IMR-90 (cell line): ENCODE results near the gene NPLOC4. TPM values are rescaled to one million over a fixed set of nuclear protein-coding genes. Genes with fewer than 3 reads are reported as not detected.

Experiments used
- ATAC-seq: fragments of 200-7000 bp; cut with Tn5 transposase; 2 replicates; pipeline ENCODE4 v1.9.1; 2020; ENCODE audit warnings: low read depth, mild to moderate bottlenecking, moderate library complexity
- BruUV-seq: library from RNA; stranded (reverse); fragments of 400-500 nt; replicated peaks from 2 replicates; lab custom pipeline; 2021; lab: Mats Ljungman, UMichigan
- CTCF ChIA-PET: fragments of 300-600 bp; formaldehyde crosslinking; extraction: SDS; loops from one replicate; lab custom pipeline; 2021; ENCODE audit warnings: antibody characterized with exemption; lab: Yijun Ruan, JAX
- POLR2A ChIA-PET: fragments of 300-600 bp; sonication (Branson Sonifier 250); formaldehyde crosslinking; loops from one replicate; lab custom pipeline; 2022; ENCODE audit warnings: antibody characterized with exemption; ENCODE audit not compliant: unreplicated experiment; lab: Charles Lee
- DNase-seq: peaks from one replicate; pipeline ENCODE4 v3.0.0; 2013
- H2AFZ ChIP-seq: replicated peaks from 2 replicates; pipeline ENCODE3; 2013; ENCODE audit warnings: low read length, mild to moderate bottlenecking; ENCODE audit not compliant: poor library complexity
- H2AK5ac ChIP-seq: 2 replicates; pipeline ENCODE4 v1.6.1; 2013; ENCODE audit warnings: low read depth, low read length, inconsistent platforms
- H2AK9ac ChIP-seq: replicated peaks from 2 replicates; pipeline ENCODE3; 2013; ENCODE audit warnings: mild to moderate bottlenecking, low read depth, low read length, moderate library complexity; ENCODE audit not compliant: poor library complexity
- H2BK120ac ChIP-seq: 2 replicates; pipeline ENCODE4 v1.6.1; 2013; ENCODE audit warnings: low read depth, low read length, inconsistent platforms
- H2BK15ac ChIP-seq: 3 replicates; pipeline ENCODE4 v1.6.1; 2013; ENCODE audit warnings: low read depth, low read length, inconsistent platforms
- H2BK20ac ChIP-seq: 2 replicates; pipeline ENCODE4 v1.6.1; 2013; ENCODE audit warnings: low read depth, mild to moderate bottlenecking, inconsistent platforms, low read length, moderate library complexity
- H2BK5ac ChIP-seq: 2 replicates; pipeline ENCODE4 v1.6.1; 2013; ENCODE audit warnings: mild to moderate bottlenecking, low read depth, low read length, inconsistent platforms; ENCODE audit not compliant: poor library complexity, severe bottlenecking
- H3K14ac ChIP-seq: replicated peaks from 2 replicates; pipeline ENCODE4 v1.6.1; 2013; ENCODE audit warnings: low read depth, low read length, inconsistent platforms
- H3K18ac ChIP-seq: 2 replicates; pipeline ENCODE4 v1.6.1; 2013; ENCODE audit warnings: low read depth, low read length, control low read depth
- H3K23ac ChIP-seq: 2 replicates; pipeline ENCODE4 v1.6.1; 2013; ENCODE audit warnings: low read depth, low read length, inconsistent platforms
- H3K27ac ChIP-seq: 2 replicates; pipeline ENCODE4 v1.5.1; 2013; ENCODE audit warnings: mild to moderate bottlenecking, control low read depth, low read length; ENCODE audit not compliant: insufficient read depth
- H3K27me3 ChIP-seq: 2 replicates; pipeline ENCODE4 v1.6.1; 2013; ENCODE audit warnings: low read length; ENCODE audit not compliant: control insufficient read depth, insufficient read depth
- H3K36me3 ChIP-seq: 2 replicates; pipeline ENCODE4 v1.6.1; 2013; ENCODE audit warnings: low read length, mixed read lengths; ENCODE audit not compliant: control insufficient read depth, insufficient read depth
- H3K4ac ChIP-seq: 2 replicates; pipeline ENCODE4 v1.6.1; 2013; ENCODE audit warnings: low read depth, low read length, inconsistent platforms
- H3K4me1 ChIP-seq: 2 replicates; pipeline ENCODE4 v1.6.1; 2013; ENCODE audit warnings: low read length, mixed read lengths; ENCODE audit not compliant: control insufficient read depth, insufficient read depth
- H3K4me2 ChIP-seq: 2 replicates; pipeline ENCODE4 v1.6.1; 2013; ENCODE audit warnings: low read depth, mild to moderate bottlenecking, control low read depth, low read length, moderate library complexity
- H3K4me3 ChIP-seq: 2 replicates; pipeline ENCODE4 v1.5.1; 2013; ENCODE audit warnings: low read depth, mild to moderate bottlenecking, control low read depth, low read length, moderate library complexity; ENCODE audit not compliant: insufficient read depth
- H3K56ac ChIP-seq: 2 replicates; pipeline ENCODE4 v1.6.1; 2013; ENCODE audit warnings: low read length, inconsistent platforms; ENCODE audit not compliant: insufficient read depth; ENCODE audit errors: extremely low read depth
- H3K79me1 ChIP-seq, 2 experiments: 2 replicates each; pipeline ENCODE4 v1.6.1; 2013; ENCODE audit warnings: low read length in 2 of 2, inconsistent platforms in 1 of 2, low read depth in 1 of 2
- H3K9ac ChIP-seq: 2 replicates; pipeline ENCODE4 v1.6.1; 2013; ENCODE audit warnings: low read depth, low read length, control low read depth
- H3K9me1 ChIP-seq: 2 replicates; pipeline ENCODE4 v1.6.1; 2013; ENCODE audit warnings: low read length, inconsistent platforms; ENCODE audit not compliant: insufficient read depth
- H3K9me3 ChIP-seq: 2 replicates; pipeline ENCODE4 v1.6.1; 2013; ENCODE audit warnings: low read length; ENCODE audit not compliant: control insufficient read depth, insufficient read depth
- H4K20me1 ChIP-seq: 2 replicates; pipeline ENCODE4 v1.6.1; 2013; ENCODE audit warnings: low read length, inconsistent platforms; ENCODE audit not compliant: insufficient read depth
- H4K5ac ChIP-seq: 2 replicates; pipeline ENCODE4 v1.6.1; 2013; ENCODE audit warnings: mild to moderate bottlenecking, low read depth, low read length, control low read depth
- H4K8ac ChIP-seq, 2 experiments: 2 replicates each; pipeline ENCODE4 v1.6.1; 2013; ENCODE audit warnings: low read depth in 2 of 2, low read length in 2 of 2, control low read depth in 1 of 2, inconsistent platforms in 1 of 2
- H4K91ac ChIP-seq: 2 replicates; pipeline ENCODE4 v1.6.1; 2013; ENCODE audit warnings: low read depth, low read length, inconsistent platforms; ENCODE audit not compliant: insufficient read depth
- BHLHE40 ChIP-seq: fragments of 150-350 bp; IDR thresholded peaks from 2 replicates; pipeline ENCODE4 v1.6.1; 2016; ENCODE audit warnings: mild to moderate bottlenecking, low read depth, low read length
- CEBPB ChIP-seq: IDR thresholded peaks from 2 replicates; pipeline ENCODE4 v1.6.1; 2012; ENCODE audit warnings: low read depth, low read length, improper control_type of control experiment
- CTCF ChIP-seq: conservative IDR thresholded peaks from 2 replicates; pipeline ENCODE4 v1.5.1; 2012; ENCODE audit warnings: mild to moderate bottlenecking, low read depth, low read length, improper control_type of control experiment
- FOS ChIP-seq: fragments of 150-350 bp; IDR thresholded peaks from 2 replicates; pipeline ENCODE4 v1.6.1; 2016; ENCODE audit warnings: low read depth, low read length
- MAZ ChIP-seq: IDR thresholded peaks from 2 replicates; pipeline ENCODE4 v1.6.1; 2012; ENCODE audit warnings: low read depth, mild to moderate bottlenecking, low read length, improper control_type of control experiment, moderate library complexity, borderline replicate concordance
- MXI1 ChIP-seq: IDR thresholded peaks from 2 replicates; pipeline ENCODE4 v1.6.1; 2012; ENCODE audit warnings: low read depth, mild to moderate bottlenecking, low read length, moderate library complexity, borderline replicate concordance
- RAD21 ChIP-seq: IDR thresholded peaks from 2 replicates; pipeline ENCODE4 v1.6.1; 2012; ENCODE audit warnings: low read length, improper control_type of control experiment
- RCOR1 ChIP-seq: IDR thresholded peaks from 2 replicates; pipeline ENCODE4 v1.6.1; 2012; ENCODE audit warnings: mild to moderate bottlenecking, low read length, improper control_type of control experiment; ENCODE audit not compliant: insufficient replicate concordance
- RFX5 ChIP-seq: IDR thresholded peaks from 2 replicates; pipeline ENCODE4 v1.8.0; 2012; ENCODE audit warnings: low read depth, mild to moderate bottlenecking, low read length, moderate library complexity
- SMC3 ChIP-seq: fragments of 150-350 bp; IDR thresholded peaks from 2 replicates; pipeline ENCODE4 v1.6.1; 2016; ENCODE audit warnings: low read depth, mild to moderate bottlenecking, antibody characterized with exemption, low read length, moderate library complexity
- USF2 ChIP-seq: fragments of 150-350 bp; IDR thresholded peaks from 2 replicates; pipeline ENCODE4 v1.6.1; 2017; ENCODE audit warnings: mild to moderate bottlenecking, antibody characterized with exemption, low read length, low read depth
- WGBS, 2 experiments: methylation state at CpG; one replicate each; pipeline versions ENCODE4 v1.1.5 to v1.1.7; 2013; ENCODE audit warnings: missing lambda C conversion rate in 2 of 2; ENCODE audit not compliant: insufficient read length in 1 of 2; ENCODE audit errors: extremely low coverage in 2 of 2; 5-methylcytosine and 5-hydroxymethylcytosine counted together
- dilution Hi-C: fragments of 300-500 bp; cut with HindIII; formaldehyde crosslinking; loops from one replicate; pipeline ENCODE4 v1.14.3; 2018; ENCODE audit warnings: low sequenced_read_pairs; ENCODE audit not compliant: unreplicated experiment
- in situ Hi-C: fragments of 300-500 bp; cut with MboI; formaldehyde crosslinking; loops from 3 replicates; pipeline ENCODE4 v1.14.3; 2019; ENCODE audit warnings: low sequenced_read_pairs, inconsistent platforms, mixed read lengths
- intact Hi-C: fragments of 100-400 bp; cut with micrococcal nuclease; formaldehyde crosslinking; loops from 2 replicates; pipeline ENCODE4 v1.10.0; 2022
- polyA plus RNA-seq, 3 experiments: library from polyadenylated mRNA; depleted of rRNA; stranded (reverse); fragments of >200 nt; gene quantifications; 2 replicates each; pipeline ENCODE4 v1.2.3, GENCODE V29; 2012; ENCODE audit warnings: low replicate concordance in 1 of 3
- total RNA-seq: library from RNA; depleted of rRNA; stranded (reverse); fragments of >200 nt; gene quantifications from 2 replicates; pipeline ENCODE4 v1.2.3, GENCODE V29; 2012

Gene NPLOC4
- total and polyA plus RNA-seq, 2 of the 4 experiments (the other 2 are of a cell fraction) = 70.4 to 78.3 TPM

- peak overlapping the region; percentile 96 for H3K4ac ChIP-seq
- peak; percentile 7; the same call in 1 of the 2 replicates for TF ChIP-seq RAD21
- peak; percentile 7 for TF ChIP-seq RCOR1
- TF ChIP-seq USF2 = peak; percentile 97
- TF ChIP-seq CEBPB = peak; percentile 51; the same call in 1 of the 2 replicates
- no peak for TF ChIP-seq CTCF
- TF ChIP-seq SMC3 = no peak
- peak; percentile 61 for TF ChIP-seq FOS
- TF ChIP-seq MAZ = peak; percentile 52; the same call in 1 of the 2 replicates
- TF ChIP-seq RFX5 = no peak
- peak; percentile 84 for TF ChIP-seq BHLHE40
- TF ChIP-seq MXI1 = peak; percentile 82
- H3K23ac ChIP-seq = peak overlapping the region; percentile 89; the same call in 1 of the 2 replicates
- peak overlapping the region; percentile 96 for H3K4me2 ChIP-seq
- CTCF ChIA-PET = no interaction called here
- peak overlapping the region; percentile 89 for H2BK120ac ChIP-seq
- H3K18ac ChIP-seq = peak overlapping the region; percentile 6; the same call in 1 of the 2 replicates
- peaks cover 17% of the 10 kb centered on the region for H3K9me1 ChIP-seq
- no TSS peak for BruUV-seq
- peaks cover 17 to 80% of the 10 kb centered on the region in 2 experiments; a peak in 3 of 4 replicates for H3K79me1 ChIP-seq
- H3K36me3 ChIP-seq = peaks cover 36% of the 10 kb centered on the region
- peak overlapping the region; percentile 100 for H2AK9ac ChIP-seq
- peak overlapping the region; percentile 35; the same call in 1 of the 2 replicates for H4K5ac ChIP-seq
- peak overlapping the region; percentile 37 to 73; a peak in 3 of 4 replicates for H4K8ac ChIP-seq
- peak overlapping the region; percentile 99 for H2AK5ac ChIP-seq
- POLR2A ChIA-PET = interaction anchor here (0.5 kb wide), 1 partner anchor 41 kb away, joined by 7 read pairs; the partner anchor contains the start of gene ACTG1
- H4K20me1 ChIP-seq = peaks cover 51% of the 10 kb centered on the region
- peak overlapping the region; percentile 88 for H3K14ac ChIP-seq
- dilution Hi-C loops (no loop called here), in situ Hi-C loops (no loop called here), intact Hi-C loops (loop anchor here (1.0 kb wide), 1 partner anchor 48 kb away; no protein-coding TSS in a partner anchor)
- peak overlapping the region; percentile 59 for H2BK20ac ChIP-seq
- DNase-seq = peak; percentile 99
- H3K4me1 ChIP-seq = peaks cover 22% of the 10 kb centered on the region
- H2BK5ac ChIP-seq = peak overlapping the region; percentile 76
- H3K9ac ChIP-seq = peak overlapping the region; percentile 29; the same call in 1 of the 2 replicates
- H3K27me3 ChIP-seq = no peaks in the 10 kb centered on the region
- peak overlapping the region; percentile 19; the same call in 1 of the 2 replicates for H3K56ac ChIP-seq
- H3K9me3 ChIP-seq = no peaks in the 10 kb centered on the region
- no peak overlapping the region for H3K4me3 ChIP-seq
- peak overlapping the region; percentile 84 for H4K91ac ChIP-seq
- peak overlapping the region; percentile 83; the same call in 2 of the 3 replicates for H2BK15ac ChIP-seq
- H3K27ac ChIP-seq = peak overlapping the region; percentile 77
- 28% methylated on average over 5 of the region's 24 CpGs; no CpG with 5 or more reads in 1 of the 2 experiments for WGBS, 2 experiments
- H2AFZ ChIP-seq = peak overlapping the region; percentile 96
- peak; percentile 48 for ATAC-seq
Measured at GRCh38 chr17:81553616-81554181, 83.2 kb downstream of the NPLOC4 start.
